Muscle layer of duodenum (tissue), 2 donors: Measurements from ENCODE around the gene ADAMTS8.
A peak's percentile ranks its signal among the peaks of the same experiment; 100 is the strongest.

Experiments
- H3K27ac ChIP-seq: one replicate; pipeline ENCODE4 v1.7.0; 2013; ENCODE audit warnings: mild to moderate bottlenecking, low read length
- H3K27me3 ChIP-seq: one replicate; pipeline ENCODE4 v1.7.0; 2013; ENCODE audit warnings: low read depth, mild to moderate bottlenecking, control low read depth, low read length
- H3K36me3 ChIP-seq, 2 donors: one replicate each; pipeline ENCODE4 v1.7.0; 2013; ENCODE audit warnings: low read length in 2 of 2, control low read depth in 1 of 2, mild to moderate bottlenecking in 1 of 2; ENCODE audit not compliant: insufficient read depth in 2 of 2, control insufficient read depth in 1 of 2
- H3K4me1 ChIP-seq, 2 donors: one replicate each; pipeline ENCODE4 v1.7.0; 2013; ENCODE audit warnings: low read length in 2 of 2, mild to moderate bottlenecking in 2 of 2, control low read depth in 1 of 2, moderate library complexity in 1 of 2; ENCODE audit not compliant: insufficient read depth in 2 of 2, control insufficient read depth in 1 of 2
- H3K4me3 ChIP-seq, 2 donors: one replicate each; pipeline ENCODE4 v1.7.0; 2013; ENCODE audit warnings: low read length in 2 of 2, low read depth in 1 of 2, mild to moderate bottlenecking in 1 of 2
- H3K9me3 ChIP-seq, 2 donors: one replicate each; pipeline ENCODE4 v1.7.0; 2013; ENCODE audit warnings: low read length in 2 of 2, control low read depth in 1 of 2, mild to moderate bottlenecking in 1 of 2; ENCODE audit not compliant: control insufficient read depth in 1 of 2
- donor health status: healthy.

ADAMTS8 gene

GRCh38 chr11:130403271-130403804, 25.1 kb downstream of the ADAMTS8 start:
- peak overlapping the region; percentile 55 for H3K27ac ChIP-seq
- no peaks in the 10 kb centered on the region for H3K27me3 ChIP-seq
- no peaks in the 10 kb centered on the region for H3K9me3 ChIP-seq
- H3K4me1 ChIP-seq, result peaks cover 17 to 32% of the 10 kb centered on the region in 2 donors
- no peak overlapping the region for H3K4me3 ChIP-seq
- no peaks in the 10 kb centered on the region for H3K36me3 ChIP-seq

GRCh38 chr11:130402570-130402969, 25.8 kb downstream of the ADAMTS8 start:
- H3K27ac ChIP-seq, result peak overlapping the region; percentile 55
- no peak overlapping the region for H3K4me3 ChIP-seq
- no peaks in the 10 kb centered on the region for H3K27me3 ChIP-seq
- H3K4me1 ChIP-seq, result peaks cover 17 to 29% of the 10 kb centered on the region in 2 donors
- no peaks in the 10 kb centered on the region for H3K36me3 ChIP-seq
- H3K9me3 ChIP-seq, result no peaks in the 10 kb centered on the region

- no peak overlapping the region for H3K4me3 ChIP-seq
- H3K36me3 ChIP-seq, result no peaks in the 10 kb centered on the region
- peaks cover 17 to 29% of the 10 kb centered on the region in 2 donors for H3K4me1 ChIP-seq
- H3K9me3 ChIP-seq, result no peaks in the 10 kb centered on the region
- no peak overlapping the region for H3K27ac ChIP-seq
- no peaks in the 10 kb centered on the region for H3K27me3 ChIP-seq
Observed at GRCh38 chr11:130400781-130401483, 27.5 kb downstream of the ADAMTS8 start.

GRCh38 chr11:130399196-130399595, 29.2 kb downstream of the ADAMTS8 start:
- Histone ChIP-seq H3K4me1 (peaks cover 17 to 29% of the 10 kb centered on the region in 2 donors), H3K27ac (no peak overlapping the region), H3K27me3 (no peaks in the 10 kb centered on the region), H3K4me3 (no peak overlapping the region), H3K36me3 (no peaks in the 10 kb centered on the region), H3K9me3 (no peaks in the 10 kb centered on the region)

GRCh38 chr11:130397780-130398179, 30.6 kb downstream of the ADAMTS8 start:
- peaks cover 7 to 19% of the 10 kb centered on the region in 2 donors for H3K4me1 ChIP-seq
- H3K36me3 ChIP-seq, result no peaks in the 10 kb centered on the region
- no peak overlapping the region for H3K27ac ChIP-seq
- no peak overlapping the region for H3K4me3 ChIP-seq
- no peaks in the 10 kb centered on the region for H3K27me3 ChIP-seq
- H3K9me3 ChIP-seq, result no peaks in the 10 kb centered on the region

- Histone ChIP-seq H3K4me1 (peaks cover 0 to 19% of the 10 kb centered on the region in 2 donors), H3K4me3 (no peak overlapping the region), H3K27ac (no peak overlapping the region), H3K36me3 (no peaks in the 10 kb centered on the region), H3K27me3 (no peaks in the 10 kb centered on the region), H3K9me3 (no peaks in the 10 kb centered on the region)
Observed at GRCh38 chr11:130396965-130397364, 31.4 kb downstream of the ADAMTS8 start.

GRCh38 chr11:130394615-130395014, 33.8 kb downstream of the ADAMTS8 start:
- peaks cover 9 to 24% of the 10 kb centered on the region in 2 donors for H3K4me1 ChIP-seq
- H3K36me3 ChIP-seq, result no peaks in the 10 kb centered on the region
- no peak overlapping the region for H3K4me3 ChIP-seq
- H3K27me3 ChIP-seq, result no peaks in the 10 kb centered on the region
- no peak overlapping the region for H3K27ac ChIP-seq
- H3K9me3 ChIP-seq, result no peaks in the 10 kb centered on the region

- H3K27ac ChIP-seq, result peak overlapping the region; percentile 49
- peaks cover 14 to 30% of the 10 kb centered on the region in 2 donors for H3K4me1 ChIP-seq
- H3K9me3 ChIP-seq, result no peaks in the 10 kb centered on the region
- H3K4me3 ChIP-seq, result no peak overlapping the region
- no peaks in the 10 kb centered on the region for H3K36me3 ChIP-seq
- H3K27me3 ChIP-seq, result no peaks in the 10 kb centered on the region
Observed at GRCh38 chr11:130391711-130392110, 36.7 kb downstream of the ADAMTS8 start.

- Histone ChIP-seq H3K4me1 (peaks cover 14 to 30% of the 10 kb centered on the region in 2 donors), H3K27me3 (no peaks in the 10 kb centered on the region), H3K27ac (peak overlapping the region; percentile 21), H3K9me3 (no peaks in the 10 kb centered on the region), H3K4me3 (no peak overlapping the region), H3K36me3 (no peaks in the 10 kb centered on the region)
Observed at GRCh38 chr11:130390071-130390758, 38.2 kb downstream of the ADAMTS8 start.

- Histone ChIP-seq H3K9me3 (no peaks in the 10 kb centered on the region), H3K4me3 (peak overlapping the region in 1 of 2 donors; percentile 5), H3K36me3 (no peaks in the 10 kb centered on the region), H3K27me3 (no peaks in the 10 kb centered on the region), H3K27ac (peak overlapping the region; percentile 21), H3K4me1 (peaks cover 14 to 30% of the 10 kb centered on the region in 2 donors)
Observed at GRCh38 chr11:130389335-130389935, 39.0 kb downstream of the ADAMTS8 start.

GRCh38 chr11:130388607-130389205, 39.7 kb downstream of the ADAMTS8 start:
- H3K9me3 ChIP-seq, result no peaks in the 10 kb centered on the region
- no peaks in the 10 kb centered on the region for H3K36me3 ChIP-seq
- H3K27ac ChIP-seq, result no peak overlapping the region
- peaks cover 17 to 30% of the 10 kb centered on the region in 2 donors for H3K4me1 ChIP-seq
- H3K27me3 ChIP-seq, result no peaks in the 10 kb centered on the region
- peak overlapping the region in 1 of 2 donors; percentile 5 for H3K4me3 ChIP-seq
